Vagina (tissue), 2 donors: ENCODE results near the gene IL1RL1. TPM values are rescaled to one million over a fixed set of nuclear protein-coding genes. Genes with fewer than 3 reads are reported as not detected.

Experiments
- DNase-seq, 2 donors: peaks; one replicate each; pipeline ENCODE4 v3.0.0-alpha.2; 2017; ENCODE audit errors: extremely low spot score in 2 of 2
- H3K27ac ChIP-seq: fragments of 200-600 bp; sonication (generic); one replicate; pipeline ENCODE4 v1.5.1; 2019
- H3K27me3 ChIP-seq: fragments of 200-600 bp; sonication (generic); one replicate; pipeline ENCODE4 v1.5.1; 2019
- H3K36me3 ChIP-seq, 2 donors: fragments of 200-600 bp; sonication (generic); one replicate each; pipeline ENCODE4 v1.5.1; 2017 to 2019
- H3K4me1 ChIP-seq: fragments of 200-600 bp; sonication (generic); one replicate; pipeline ENCODE4 v1.5.1; 2019
- H3K4me3 ChIP-seq, 2 donors: fragments of 200-600 bp; sonication (generic); 1 replicate in 1 of 2; 2 replicates in 1 of 2; pipeline ENCODE4 v1.5.1; 2016 to 2019
- H3K9me3 ChIP-seq: fragments of 200-600 bp; sonication (generic); one replicate; pipeline ENCODE4 v1.5.1; 2019
- CTCF ChIP-seq, 3 experiments: fragments of 450-650 bp in 2 of 3; fragments of 200-600 bp in 1 of 3; sonication (generic) in 1 of 3; IDR thresholded peaks; one replicate each; pipeline ENCODE4 v1.5.1; 2017 to 2019; ENCODE audit warnings: antibody characterized with exemption in 3 of 3, mild to moderate bottlenecking in 2 of 3, moderate library complexity in 2 of 3
- POLR2A ChIP-seq, 2 donors: fragments of 450-650 bp; IDR thresholded peaks; one replicate each; pipeline ENCODE4 v1.6.1; 2017; ENCODE audit warnings: antibody characterized with exemption in 2 of 2, mild to moderate bottlenecking in 2 of 2, moderate library complexity in 2 of 2
- POLR2AphosphoS5 ChIP-seq, 2 donors: sonication (generic); formaldehyde crosslinking; IDR thresholded peaks; one replicate each; pipeline ENCODE4 v1.9.0; 2017; ENCODE audit warnings: antibody characterized with exemption in 2 of 2, mild to moderate bottlenecking in 2 of 2, low read depth in 1 of 2; ENCODE audit not compliant: insufficient read depth in 1 of 2
- intact Hi-C: fragments of 100-400 bp; cut with DNase I; formaldehyde crosslinking; loops from one replicate; pipeline ENCODE4 v1.15.1; 2023
- total RNA-seq: library from RNA; depleted of rRNA; stranded (reverse); fragments of >200 nt; gene quantifications from one replicate; pipeline ENCODE4 v1.2.3, GENCODE V29; 2016

The IL1RL1 gene
- total RNA-seq, 1 donor from 2014 or later, result 10.6 TPM

GRCh38 chr2:102357937-102358336, 46.6 kb downstream of the IL1RL1 start:
- Histone ChIP-seq H3K9me3 (no peaks in the 10 kb centered on the region), H3K36me3 (no peaks in the 10 kb centered on the region), H3K27ac (no peak overlapping the region), H3K4me1 (no peaks in the 10 kb centered on the region), H3K27me3 (no peaks in the 10 kb centered on the region), H3K4me3 (no peak overlapping the region)
- DNase-seq, result no peak
- intact Hi-C loops, result loop anchor here (5.0 kb wide), 1 partner anchor 106 kb away; no protein-coding TSS in a partner anchor
- TF ChIP-seq POLR2A (IDR thresholded peaks at IDR 0.05) (no peak), POLR2AphosphoS5 (IDR thresholded peaks at IDR 0.05; ENCODE audit: insufficient read depth in 1 of 2, low read depth in 1 of 2) (no peak), CTCF (IDR thresholded peaks at IDR 0.05) (no peak)

- Histone ChIP-seq H3K9me3 (no peaks in the 10 kb centered on the region), H3K4me3 (no peak overlapping the region), H3K27ac (no peak overlapping the region), H3K36me3 (no peaks in the 10 kb centered on the region), H3K27me3 (no peaks in the 10 kb centered on the region), H3K4me1 (no peaks in the 10 kb centered on the region)
- DNase-seq, result no peak
- intact Hi-C loops, result loop anchor here (5.0 kb wide), 1 partner anchor 106 kb away; no protein-coding TSS in a partner anchor
- TF ChIP-seq POLR2A (IDR thresholded peaks at IDR 0.05) (no peak), POLR2AphosphoS5 (IDR thresholded peaks at IDR 0.05; ENCODE audit: insufficient read depth in 1 of 2, low read depth in 1 of 2) (no peak), CTCF (IDR thresholded peaks at IDR 0.05) (no peak)
These were observed 47.1 kb downstream of the IL1RL1 start for GRCh38 chr2:102358496-102358895.

- TF ChIP-seq POLR2AphosphoS5 (IDR thresholded peaks at IDR 0.05; ENCODE audit: insufficient read depth in 1 of 2, low read depth in 1 of 2) (no peak), POLR2A (IDR thresholded peaks at IDR 0.05) (no peak), CTCF (IDR thresholded peaks at IDR 0.05) (no peak)
- H3K9me3 ChIP-seq, result no peaks in the 10 kb centered on the region
- no peaks in the 10 kb centered on the region for H3K4me1 ChIP-seq
- no peak overlapping the region for H3K27ac ChIP-seq
- intact Hi-C loops, result loop anchor here (5.0 kb wide), 1 partner anchor 107 kb away; no protein-coding TSS in a partner anchor
- no peak for DNase-seq
- no peaks in the 10 kb centered on the region for H3K27me3 ChIP-seq
- H3K4me3 ChIP-seq, result no peak overlapping the region
- peaks cover 0 to 4% of the 10 kb centered on the region in 2 donors for H3K36me3 ChIP-seq
These were observed 48.2 kb downstream of the IL1RL1 start for GRCh38 chr2:102359527-102359926.

- Histone ChIP-seq H3K27me3 (no peaks in the 10 kb centered on the region), H3K36me3 (peaks cover 0 to 4% of the 10 kb centered on the region in 2 donors), H3K4me3 (no peak overlapping the region), H3K4me1 (no peaks in the 10 kb centered on the region), H3K9me3 (peaks cover 3% of the 10 kb centered on the region), H3K27ac (no peak overlapping the region)
- no peak for DNase-seq
- intact Hi-C loops, result no loop called here
- no peak for TF ChIP-seq POLR2AphosphoS5 (IDR thresholded peaks at IDR 0.05; ENCODE audit: insufficient read depth in 1 of 2, low read depth in 1 of 2)
- no peak for TF ChIP-seq CTCF (IDR thresholded peaks at IDR 0.05)
- TF ChIP-seq POLR2A (IDR thresholded peaks at IDR 0.05), result no peak
These were observed 50.4 kb downstream of the IL1RL1 start for GRCh38 chr2:102361632-102362241.

- no peak for DNase-seq
- Histone ChIP-seq H3K27me3 (no peaks in the 10 kb centered on the region), H3K4me3 (no peak overlapping the region), H3K36me3 (peaks cover 0 to 4% of the 10 kb centered on the region in 2 donors), H3K9me3 (peaks cover 3% of the 10 kb centered on the region), H3K4me1 (no peaks in the 10 kb centered on the region), H3K27ac (no peak overlapping the region)
- intact Hi-C loops, result no loop called here
- TF ChIP-seq CTCF (IDR thresholded peaks at IDR 0.05), result no peak
- TF ChIP-seq POLR2AphosphoS5 (IDR thresholded peaks at IDR 0.05; ENCODE audit: insufficient read depth in 1 of 2, low read depth in 1 of 2), result no peak
- TF ChIP-seq POLR2A (IDR thresholded peaks at IDR 0.05), result no peak
These were observed 54.4 kb downstream of the IL1RL1 start for GRCh38 chr2:102365763-102366162.
